ENCODE results near the gene NBEAL1.

GRCh38 chr2:203080447-203081045 lies 65.9 kb downstream of the NBEAL1 start:
- TF ChIP-seq POLR2A (IDR thresholded peaks at IDR 0.05; ENCODE audit: low read length) = no peak
- TF ChIP-seq GATA1 (IDR thresholded peaks at IDR 0.05; ENCODE audit: low read depth, low read length) = no peak

Measured in erythroblast (primary cell).